Prostate gland (tissue), 2 donors: ENCODE measurements around the gene SV2C. TPM values are rescaled to one million over a fixed set of nuclear protein-coding genes. Genes with fewer than 3 reads are reported as not detected.

Experiments used
- DNase-seq: peaks from one replicate; pipeline ENCODE4 v3.0.0-alpha.2; 2019; ENCODE audit warnings: low spot score
- H3K27ac ChIP-seq, 2 donors: fragments of 200-600 bp; sonication (generic); 2 replicates each; pipeline ENCODE4 v1.5.1; 2017 to 2019
- H3K27me3 ChIP-seq: fragments of 200-600 bp; sonication (generic); replicated peaks from 2 replicates; pipeline ENCODE4 v1.5.1; 2019; ENCODE audit not compliant: insufficient read depth
- H3K36me3 ChIP-seq, 2 donors: fragments of 200-600 bp; sonication (generic); 1 replicate in 1 of 2; 2 replicates in 1 of 2; pipeline versions ENCODE4 v1.5.1 to v1.8.1; 2017 to 2019
- H3K4me1 ChIP-seq: fragments of 200-600 bp; sonication (generic); replicated peaks from 2 replicates; pipeline ENCODE4 v1.5.1; 2019
- H3K4me3 ChIP-seq, 2 donors: fragments of 200-600 bp; sonication (generic); 2 replicates each; pipeline ENCODE4 v1.5.1; 2017 to 2019
- H3K9me3 ChIP-seq: fragments of 200-600 bp; sonication (generic); 2 replicates; pipeline ENCODE4 v1.5.1; 2017
- POLR2A ChIP-seq: fragments of 450-650 bp; IDR thresholded peaks from one replicate; pipeline ENCODE4 v1.6.1; 2016; ENCODE audit warnings: antibody characterized with exemption, mild to moderate bottlenecking
- POLR2AphosphoS5 ChIP-seq: sonication (generic); formaldehyde crosslinking; IDR thresholded peaks from one replicate; pipeline ENCODE4 v1.6.1; 2017; ENCODE audit warnings: antibody characterized with exemption
- WGBS: methylation state at CpG from one replicate; pipeline ENCODE4 v1.1.5; 2018; 5-methylcytosine and 5-hydroxymethylcytosine counted together
- intact Hi-C: fragments of 100-400 bp; cut with DNase I; formaldehyde crosslinking; loops from one replicate; pipeline ENCODE4 v1.14.2; 2022
- total RNA-seq, 2 donors: library from RNA; depleted of rRNA; stranded (reverse); fragments of >200 nt; gene quantifications; one replicate each; pipeline ENCODE4 v1.1.0, GENCODE V29; 2016
- TF ChIP-seq, protein P1 (sequence below), 4 experiments: fragments of 200-600 bp in 2 of 4; fragments of 450-650 bp in 2 of 4; sonication (generic) in 2 of 4; IDR thresholded peaks; 1 replicate in 3 of 4; 2 replicates in 1 of 4; pipeline ENCODE4 v1.5.1; 2016 to 2019; ENCODE audit warnings: antibody characterized with exemption in 4 of 4, mild to moderate bottlenecking in 2 of 4, moderate library complexity in 2 of 4

Gene SV2C
- total RNA-seq, 2 donors from 2014 or later = 0.28 to 0.96 TPM

DNA sequence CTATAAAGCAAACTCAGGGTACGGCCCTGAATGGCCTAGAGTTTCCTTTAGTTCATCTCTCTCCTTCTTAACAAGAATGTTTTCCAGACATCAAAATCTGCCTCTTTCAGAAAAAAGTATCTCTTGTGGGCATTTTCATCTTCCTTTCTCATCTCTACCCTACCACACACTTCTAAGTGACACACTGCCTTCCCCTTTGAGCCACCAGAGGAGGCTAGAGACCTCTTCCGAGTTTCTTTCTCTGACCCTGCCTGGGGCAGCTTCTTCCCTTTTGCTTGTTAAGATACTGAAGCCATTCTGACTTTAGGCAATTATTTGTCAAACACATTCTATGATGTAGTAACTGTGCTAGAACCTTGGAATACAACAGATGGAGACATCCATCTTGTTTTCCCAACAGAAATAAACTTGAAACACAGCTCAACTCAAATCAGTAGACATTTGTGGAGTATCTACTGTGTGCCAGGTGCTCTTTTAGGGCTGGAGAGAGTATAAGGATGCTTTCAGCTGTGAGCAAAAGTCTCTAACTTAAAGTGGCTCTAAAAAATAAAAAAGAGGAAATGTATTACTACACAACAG, 8.6 kb upstream of the SV2C start:
- H3K36me3 ChIP-seq = no peaks in the 10 kb centered on the region
- WGBS = 24% methylated on average over 2 of the region's 2 CpGs
- DNase-seq = peak; percentile 13
- TF ChIP-seq, protein P1, sequence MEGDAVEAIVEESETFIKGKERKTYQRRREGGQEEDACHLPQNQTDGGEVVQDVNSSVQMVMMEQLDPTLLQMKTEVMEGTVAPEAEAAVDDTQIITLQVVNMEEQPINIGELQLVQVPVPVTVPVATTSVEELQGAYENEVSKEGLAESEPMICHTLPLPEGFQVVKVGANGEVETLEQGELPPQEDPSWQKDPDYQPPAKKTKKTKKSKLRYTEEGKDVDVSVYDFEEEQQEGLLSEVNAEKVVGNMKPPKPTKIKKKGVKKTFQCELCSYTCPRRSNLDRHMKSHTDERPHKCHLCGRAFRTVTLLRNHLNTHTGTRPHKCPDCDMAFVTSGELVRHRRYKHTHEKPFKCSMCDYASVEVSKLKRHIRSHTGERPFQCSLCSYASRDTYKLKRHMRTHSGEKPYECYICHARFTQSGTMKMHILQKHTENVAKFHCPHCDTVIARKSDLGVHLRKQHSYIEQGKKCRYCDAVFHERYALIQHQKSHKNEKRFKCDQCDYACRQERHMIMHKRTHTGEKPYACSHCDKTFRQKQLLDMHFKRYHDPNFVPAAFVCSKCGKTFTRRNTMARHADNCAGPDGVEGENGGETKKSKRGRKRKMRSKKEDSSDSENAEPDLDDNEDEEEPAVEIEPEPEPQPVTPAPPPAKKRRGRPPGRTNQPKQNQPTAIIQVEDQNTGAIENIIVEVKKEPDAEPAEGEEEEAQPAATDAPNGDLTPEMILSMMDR (IDR thresholded peaks at IDR 0.05) = peak in 3 of 4 experiments; percentile 51 to 60 (median 52)
- TF ChIP-seq POLR2AphosphoS5 = no peak
- H3K9me3 ChIP-seq = no peaks in the 10 kb centered on the region
- intact Hi-C loops = no loop called here
- H3K27me3 ChIP-seq = no peaks in the 10 kb centered on the region
- H3K27ac ChIP-seq = no peak overlapping the region
- H3K4me1 ChIP-seq = no peaks in the 10 kb centered on the region
- H3K4me3 ChIP-seq = no peak overlapping the region

DNA sequence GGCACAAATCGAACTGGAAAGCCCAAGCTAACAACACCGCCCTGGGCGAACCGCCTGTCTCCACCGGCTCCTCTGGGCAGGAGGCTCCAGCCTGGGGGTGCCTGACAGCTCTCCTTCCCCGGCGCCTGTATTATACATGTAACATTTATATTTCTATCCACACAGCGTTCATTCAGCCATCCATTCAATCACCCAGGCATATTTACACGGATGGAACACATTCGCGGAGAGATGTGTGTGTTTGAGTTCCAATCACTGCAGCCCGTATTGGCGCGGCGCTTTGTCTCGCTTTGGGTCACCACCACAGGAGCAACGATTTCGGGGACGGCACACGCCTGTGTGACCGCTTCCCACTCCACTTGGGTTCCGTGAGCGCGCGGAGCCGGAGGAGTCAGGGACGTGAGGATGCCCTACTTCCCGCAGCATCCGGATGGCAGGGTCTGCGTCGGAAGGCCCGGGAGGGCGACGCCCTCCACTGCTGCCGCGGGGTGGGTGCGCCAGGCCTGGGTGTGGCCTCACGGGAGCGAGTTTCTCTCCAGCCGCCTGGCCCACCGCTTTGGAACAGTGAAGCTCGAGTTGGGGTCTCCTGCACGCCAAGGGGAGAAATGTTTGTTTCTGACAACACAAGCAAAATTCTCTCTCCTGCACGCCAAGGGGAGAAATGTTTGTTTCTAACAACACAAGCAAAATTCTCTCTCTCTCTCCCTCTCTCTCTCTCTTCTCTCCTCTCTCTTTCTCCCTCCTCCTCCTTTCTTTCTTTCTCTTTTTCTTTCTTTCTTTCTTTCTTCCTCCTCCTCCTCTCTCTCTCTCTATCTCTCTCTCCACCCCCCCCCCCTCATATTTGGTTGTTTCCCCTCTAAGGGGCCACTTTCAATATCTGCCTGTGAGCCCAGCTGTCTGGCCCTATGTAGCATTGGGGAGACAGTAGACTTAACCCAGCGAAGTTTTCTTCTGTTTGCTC, 1.1 kb upstream of the SV2C start:
- H3K4me1 ChIP-seq = peaks cover 5% of the 10 kb centered on the region
- WGBS = 4% methylated on average over 45 of the region's 45 CpGs
- H3K9me3 ChIP-seq = no peaks in the 10 kb centered on the region
- no peaks in the 10 kb centered on the region for H3K36me3 ChIP-seq
- H3K4me3 ChIP-seq = peak overlapping the region in 1 of 2 donors; percentile 23
- no peak for DNase-seq
- H3K27ac ChIP-seq = no peak overlapping the region
- TF ChIP-seq POLR2A (no peak), POLR2AphosphoS5 (no peak)
- TF ChIP-seq, protein P1 (IDR thresholded peaks at IDR 0.05) = no peak
- intact Hi-C loops = no loop called here
- H3K27me3 ChIP-seq = peaks cover 24% of the 10 kb centered on the region

DNA sequence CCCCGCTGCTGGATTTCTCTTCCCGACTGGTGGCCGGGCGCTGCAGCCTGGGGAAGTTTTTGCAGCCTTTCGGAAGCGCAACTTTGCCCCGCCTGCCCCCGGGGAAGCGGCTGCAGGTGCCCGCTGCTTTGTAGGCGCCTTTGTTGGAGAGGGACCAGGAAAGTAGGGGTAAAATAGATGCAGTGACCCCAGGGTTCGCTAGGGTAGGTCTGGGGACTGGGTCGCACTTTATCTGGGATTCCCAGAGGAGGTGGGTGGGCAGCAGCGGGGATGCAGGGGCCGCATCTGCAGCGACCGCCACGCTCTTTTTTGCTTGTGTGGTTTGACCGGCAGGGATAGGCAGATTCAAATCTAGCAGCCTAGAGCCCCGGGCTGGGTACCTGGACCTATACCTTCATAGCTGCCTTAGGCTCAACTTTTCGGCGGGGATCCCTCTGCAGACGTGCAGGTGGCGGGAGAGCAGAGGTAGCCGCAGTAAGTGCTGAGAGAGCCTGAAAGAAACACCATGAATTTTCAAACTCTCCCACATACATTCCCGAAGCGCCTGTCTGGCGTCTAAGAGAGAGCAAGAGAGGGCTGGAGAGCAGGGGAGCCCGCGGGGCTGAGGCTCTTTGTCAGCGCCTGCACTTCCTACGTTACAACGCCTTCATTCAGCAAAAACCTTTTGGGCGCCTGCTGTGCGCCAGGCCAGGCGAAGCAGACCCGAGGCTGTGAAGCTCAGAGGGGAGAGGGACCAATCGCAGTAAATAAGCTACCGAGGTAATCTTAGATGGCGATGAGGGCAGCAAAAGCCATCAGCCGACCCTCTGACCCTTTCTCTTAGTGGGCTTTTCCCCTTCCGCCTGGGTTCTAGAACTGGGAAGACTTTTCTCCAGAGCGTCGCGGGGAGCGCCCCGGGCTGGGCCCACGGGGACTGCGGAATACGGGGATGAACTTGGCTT, 642 bp downstream of the SV2C start:
- DNase-seq = no peak
- H3K27me3 ChIP-seq = peaks cover 27% of the 10 kb centered on the region
- TF ChIP-seq, protein P1 (IDR thresholded peaks at IDR 0.05) = no peak
- peaks cover 5% of the 10 kb centered on the region for H3K4me1 ChIP-seq
- WGBS = under 1% methylated on average over 50 of the region's 50 CpGs
- intact Hi-C loops = no loop called here
- H3K27ac ChIP-seq = no peak overlapping the region
- no peaks in the 10 kb centered on the region for H3K9me3 ChIP-seq
- H3K4me3 ChIP-seq = peak overlapping the region; percentile 2 to 23
- no peaks in the 10 kb centered on the region for H3K36me3 ChIP-seq

GRCh38 chr5:76084496-76085242, 1.5 kb downstream of the SV2C start:
- H3K4me1 ChIP-seq = peaks cover 5% of the 10 kb centered on the region
- H3K36me3 ChIP-seq = no peaks in the 10 kb centered on the region
- H3K27me3 ChIP-seq = peaks cover 27% of the 10 kb centered on the region
- intact Hi-C loops = no loop called here
- no peak for DNase-seq
- 3% methylated on average over 55 of the region's 74 CpGs for WGBS
- H3K9me3 ChIP-seq = no peaks in the 10 kb centered on the region
- no peak overlapping the region for H3K4me3 ChIP-seq
- H3K27ac ChIP-seq = no peak overlapping the region
- TF ChIP-seq, protein P1 (IDR thresholded peaks at IDR 0.05) = no peak
- TF ChIP-seq POLR2AphosphoS5 (no peak), POLR2A (no peak)
